Transverse colon (tissue), 3 donors: ENCODE measurements around the gene ARMC2.

Source experiments
- CTCF ChIP-seq, 5 experiments: fragments of 200-600 bp in 3 of 5; fragments of 450-650 bp in 2 of 5; sonication (generic) in 3 of 5; IDR thresholded peaks; 1 replicate in 2 of 5; 2 replicates in 3 of 5; pipeline ENCODE4 v1.5.1; 2016 to 2017; ENCODE audit warnings: antibody characterized with exemption in 5 of 5, inconsistent platforms in 3 of 5, mild to moderate bottlenecking in 2 of 5, moderate library complexity in 1 of 5
- EP300 ChIP-seq: sonication (generic); formaldehyde crosslinking; IDR thresholded peaks from one replicate; pipeline ENCODE4 v1.6.1; 2017; ENCODE audit warnings: antibody characterized with exemption, low read depth
- POLR2A ChIP-seq: fragments of 450-650 bp; IDR thresholded peaks from one replicate; pipeline ENCODE4 v1.6.1; 2016; ENCODE audit warnings: antibody characterized with exemption, mild to moderate bottlenecking, moderate library complexity

GRCh38 chr6:108838101-108838717 lies 10.0 kb upstream of the ARMC2 start:
- no peak for TF ChIP-seq CTCF (IDR thresholded peaks at IDR 0.05)
- no peak for TF ChIP-seq EP300
- no peak for TF ChIP-seq POLR2A
